GM18505 (cell line): Measurements from ENCODE around the gene MCC.

Experiments
- ATAC-seq: cut with Tn5 transposase; IDR thresholded peaks from one replicate; pipeline ENCODE4 v1.9.1; 2021; ENCODE audit not compliant: unreplicated experiment
- POLR2A ChIP-seq: IDR thresholded peaks from 4 replicates; pipeline ENCODE4 v1.6.1; 2011; ENCODE audit warnings: borderline replicate concordance; ENCODE audit not compliant: insufficient read depth, insufficient read length; ENCODE audit errors: extremely low read depth

MCC gene

DNA sequence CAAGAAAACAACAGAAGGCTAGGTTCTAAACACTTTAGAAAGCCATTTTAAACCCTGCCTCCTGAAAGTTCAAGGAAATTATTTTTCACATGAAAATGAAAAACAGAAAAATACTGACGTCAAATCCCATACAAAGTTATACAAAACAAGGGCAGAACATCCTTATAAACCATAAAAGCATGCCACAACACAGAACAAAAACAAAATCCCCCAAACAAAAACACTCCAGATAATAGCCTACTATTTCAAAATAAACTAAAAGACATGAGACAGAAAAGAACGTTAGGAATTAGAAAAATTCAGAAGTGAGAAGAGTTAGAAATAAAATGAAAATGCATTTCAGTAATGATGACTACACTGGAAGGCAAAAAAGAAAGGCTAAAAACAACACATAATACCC is 338.0 kb downstream of the MCC start:
- no peak for ATAC-seq
- no peak for TF ChIP-seq POLR2A

DNA sequence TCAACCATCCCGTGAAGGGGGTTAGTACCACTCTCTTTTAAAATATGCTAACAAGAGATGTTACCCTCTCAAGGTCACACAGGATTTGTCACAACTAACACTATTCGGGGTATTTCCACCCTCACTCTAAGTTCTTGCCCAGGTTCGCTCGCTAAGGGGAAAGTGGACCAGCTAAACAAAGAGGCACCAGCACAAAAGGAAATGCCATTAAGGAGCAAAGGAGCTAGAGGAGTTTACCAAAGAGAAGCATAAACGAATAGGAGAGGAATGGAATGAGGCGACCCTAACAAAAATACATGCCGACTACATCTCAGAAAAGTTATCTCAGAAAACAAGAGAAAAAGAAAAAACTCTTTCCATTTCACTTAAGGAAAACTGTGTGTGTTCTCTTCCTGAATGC is 340.7 kb downstream of the MCC start:
- no peak for TF ChIP-seq POLR2A
- no peak for ATAC-seq

DNA sequence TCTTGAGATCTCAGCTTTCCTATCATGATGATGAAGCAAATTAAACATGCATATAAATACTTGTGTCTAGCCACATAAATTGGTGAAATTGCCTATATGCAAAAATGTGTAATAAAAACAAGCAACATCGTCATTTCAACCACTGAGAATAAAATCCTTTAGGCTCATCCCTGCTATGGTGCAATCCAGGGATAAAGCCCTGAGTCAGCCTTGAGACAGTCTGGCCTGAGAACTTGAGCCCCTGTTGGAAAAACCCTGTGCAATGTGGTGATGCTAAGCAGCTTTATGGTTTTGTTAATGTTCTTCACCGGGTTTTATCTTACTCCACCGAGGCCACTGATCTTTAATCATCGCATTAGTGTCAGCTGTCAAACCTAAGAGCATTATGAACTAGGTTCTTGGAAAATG is 341.1 kb downstream of the MCC start:
- TF ChIP-seq POLR2A: no peak

DNA sequence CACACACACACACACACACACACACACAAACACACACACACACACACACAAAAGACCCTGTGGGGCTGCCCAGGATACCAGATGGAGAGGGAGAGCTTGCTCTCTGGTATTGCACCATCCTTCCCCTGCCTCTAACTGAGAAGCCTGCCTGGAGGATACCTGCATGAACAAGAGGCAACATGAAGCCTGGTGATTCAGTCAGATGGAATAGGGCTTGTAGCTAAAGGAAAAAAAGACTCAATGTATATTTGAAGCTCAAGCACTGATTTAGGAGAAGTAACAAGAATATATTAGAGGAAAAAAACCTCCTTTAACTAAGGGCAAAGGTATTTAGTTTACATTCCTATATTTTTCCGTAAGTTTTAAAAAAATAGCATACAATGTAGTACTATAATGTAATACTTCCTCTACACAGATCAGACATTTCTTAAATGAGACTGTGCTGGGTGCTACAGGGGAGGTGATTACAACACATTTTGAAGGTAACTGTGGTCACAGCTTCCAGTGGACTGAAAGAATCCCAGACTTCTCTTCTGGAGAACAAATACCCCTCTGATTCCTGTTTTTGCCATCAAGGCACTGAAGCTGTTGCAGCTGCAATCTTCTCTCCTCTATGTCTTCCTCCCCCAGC is 342.4 kb downstream of the MCC start:
- ATAC-seq: no peak
- no peak for TF ChIP-seq POLR2A

More for the DNA sequence above, 341.1 kb downstream of the MCC start:
- no peak for ATAC-seq

DNA sequence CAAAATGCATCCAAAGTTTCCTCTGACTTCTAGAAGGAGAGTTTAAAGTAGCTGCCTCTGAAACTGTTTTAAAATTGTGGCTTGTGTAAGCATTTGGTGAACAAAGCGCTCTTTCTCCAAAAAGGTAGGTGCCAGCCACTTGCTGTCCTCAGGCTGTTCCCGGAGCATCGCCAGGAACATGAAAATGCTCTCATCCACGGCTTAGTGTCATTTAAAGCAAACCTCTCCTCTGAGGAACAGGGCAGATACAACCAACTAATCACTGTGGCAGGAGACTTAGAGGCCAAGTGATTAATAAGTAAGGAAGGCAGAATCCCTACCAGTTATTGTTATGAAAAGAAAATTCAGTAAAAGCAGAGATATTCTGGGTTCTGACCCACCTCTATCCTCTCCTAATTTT is 346.1 kb downstream of the MCC start:
- ATAC-seq: no peak
- TF ChIP-seq POLR2A: no peak

DNA sequence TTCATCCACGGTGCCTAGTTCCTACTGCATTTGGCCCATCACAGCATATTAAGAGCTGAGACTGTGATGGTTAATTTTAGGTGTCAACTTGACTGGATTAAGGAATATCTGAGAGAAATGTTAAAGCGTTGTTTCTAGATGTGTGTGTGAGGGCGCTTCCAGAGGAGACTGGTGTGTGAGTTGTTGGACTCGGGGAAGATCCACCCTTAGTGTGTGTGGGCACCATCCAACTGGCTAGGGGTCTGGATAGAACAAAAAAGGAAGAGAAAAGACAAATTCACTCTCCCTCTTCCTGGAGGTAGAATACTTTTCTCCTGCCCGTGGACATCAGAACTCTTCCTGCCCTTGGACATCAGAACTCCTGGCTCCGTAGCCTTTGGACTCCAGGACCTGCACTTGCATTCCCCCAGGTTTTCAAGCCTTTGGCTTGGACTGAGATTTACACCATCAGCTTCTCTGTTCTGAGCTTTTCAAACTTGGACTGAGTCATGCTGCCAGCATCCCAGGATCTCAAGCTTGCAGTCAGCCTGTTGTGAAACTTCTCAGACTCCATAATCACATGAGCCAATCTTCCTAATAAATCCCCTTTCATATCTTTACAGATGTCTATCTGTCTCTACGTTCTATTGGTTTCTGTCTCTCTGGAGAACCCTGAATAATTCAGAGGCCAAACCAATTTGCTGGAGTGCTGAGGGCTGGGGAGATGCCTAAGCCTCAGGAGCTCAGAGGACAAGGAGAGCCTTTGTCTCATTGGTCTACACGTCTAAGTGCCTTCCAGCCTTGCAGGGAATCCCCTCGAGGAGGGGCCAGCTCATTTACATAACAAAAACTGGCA is 347.2 kb downstream of the MCC start:
- ATAC-seq: no peak
- no peak for TF ChIP-seq POLR2A

DNA sequence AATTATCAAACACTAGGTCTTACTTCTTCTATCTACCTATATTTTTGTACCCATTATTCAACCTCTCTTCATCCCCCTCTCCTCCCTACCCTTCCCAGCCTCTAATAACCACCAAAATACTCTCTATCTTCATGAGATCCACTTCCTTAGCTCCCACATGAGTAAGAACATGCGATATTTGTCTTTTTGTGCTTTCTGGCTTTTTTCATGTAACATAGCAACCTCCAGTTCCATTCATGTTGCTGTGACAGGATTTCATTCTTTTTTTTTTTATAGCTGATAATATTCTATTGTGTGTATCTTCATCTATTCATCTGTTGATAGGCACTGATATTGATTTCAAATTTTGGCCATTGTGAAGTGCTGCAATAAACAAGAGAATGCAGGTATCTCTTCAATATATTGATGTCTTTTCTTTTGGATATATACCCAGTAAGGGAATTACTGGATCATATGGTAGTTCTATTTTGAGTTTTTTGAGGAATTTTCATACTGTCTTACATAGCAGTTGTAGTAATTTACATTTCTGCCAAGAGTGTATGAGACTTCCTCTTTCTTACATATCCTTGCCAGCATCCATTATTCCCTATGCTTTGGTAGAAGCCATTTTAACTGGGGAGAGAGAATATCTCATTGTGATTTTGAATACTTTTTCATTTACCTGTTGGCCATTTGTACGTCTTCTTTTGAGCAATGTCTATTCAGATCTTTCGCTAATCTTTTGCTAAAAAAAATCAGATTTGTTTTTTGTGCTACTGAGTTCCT is 354.9 kb downstream of the MCC start:
- TF ChIP-seq POLR2A: no peak

DNA sequence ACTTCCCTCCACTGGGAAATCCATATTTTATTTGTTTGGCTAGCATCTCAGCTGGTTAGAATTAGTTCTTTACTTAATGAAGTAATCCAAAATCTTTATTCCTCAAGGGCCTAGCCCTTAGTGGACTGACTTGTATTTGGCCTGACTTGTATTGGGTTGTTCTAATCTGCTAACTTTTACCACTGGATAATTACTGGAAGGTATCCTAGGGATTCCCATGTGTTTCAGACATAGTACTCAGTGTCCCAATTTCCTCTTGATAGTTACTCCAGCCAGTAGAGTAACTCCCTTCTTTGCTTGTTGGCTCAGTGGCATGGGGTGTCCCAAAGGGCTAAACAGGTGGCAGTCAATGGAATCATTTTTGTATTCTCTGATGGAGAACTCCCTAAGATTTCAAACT is 355.7 kb downstream of the MCC start:
- ATAC-seq: no peak
- TF ChIP-seq POLR2A: no peak

More for the DNA sequence above, 354.9 kb downstream of the MCC start:
- no peak for ATAC-seq

DNA sequence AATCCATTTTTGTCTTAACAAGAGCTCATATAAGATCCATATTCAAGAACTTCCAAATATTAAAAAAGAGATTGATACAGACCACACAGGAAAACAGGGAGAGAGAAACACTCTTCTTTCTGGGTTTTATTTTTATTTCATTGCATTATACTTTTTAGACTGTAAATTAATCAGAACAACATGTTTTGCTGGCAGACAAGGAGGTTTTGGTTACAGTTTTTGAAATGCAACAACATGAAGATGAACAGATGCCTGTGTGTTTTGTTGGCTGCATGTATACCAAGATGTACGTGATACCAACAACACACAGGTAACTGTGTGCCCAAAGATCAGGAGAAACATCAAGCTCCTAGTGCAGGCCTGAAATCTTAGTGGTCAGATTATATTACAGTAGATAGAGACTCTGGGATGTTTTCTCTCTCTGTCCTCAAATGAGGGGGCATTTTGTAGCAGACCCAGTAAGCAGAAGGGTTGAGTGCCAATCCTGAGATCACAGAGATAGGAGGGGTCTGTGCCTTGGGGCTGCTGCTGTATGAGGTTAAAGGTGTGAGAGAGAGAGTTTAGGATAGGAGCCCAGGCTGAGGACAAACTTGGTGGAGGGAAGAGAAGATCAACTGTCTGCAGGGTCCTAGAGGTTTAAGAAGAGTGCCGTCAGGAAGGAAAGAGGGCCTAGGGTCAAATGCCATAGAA is 359.5 kb downstream of the MCC start:
- no peak for TF ChIP-seq POLR2A
- no peak for ATAC-seq

DNA sequence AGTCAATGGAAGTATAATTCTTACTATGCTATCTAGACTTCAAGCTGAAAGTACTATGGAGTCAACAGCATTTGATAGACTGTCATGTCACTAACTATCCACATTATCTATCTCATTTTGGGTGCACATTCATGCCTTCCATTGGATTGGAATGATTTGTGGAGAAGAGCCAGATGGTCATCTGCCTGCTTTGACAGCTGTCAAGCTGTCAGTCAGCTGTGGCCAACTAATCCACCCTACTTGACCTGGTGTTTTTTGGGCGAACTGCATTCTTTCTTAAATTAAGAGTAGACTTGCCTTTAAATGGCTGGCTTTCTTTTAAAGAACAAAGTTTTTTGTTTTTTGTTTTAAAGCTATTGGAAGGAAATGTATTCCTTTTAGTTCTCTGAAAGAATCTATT is 360.2 kb downstream of the MCC start:
- no peak for ATAC-seq
- no peak for TF ChIP-seq POLR2A

DNA sequence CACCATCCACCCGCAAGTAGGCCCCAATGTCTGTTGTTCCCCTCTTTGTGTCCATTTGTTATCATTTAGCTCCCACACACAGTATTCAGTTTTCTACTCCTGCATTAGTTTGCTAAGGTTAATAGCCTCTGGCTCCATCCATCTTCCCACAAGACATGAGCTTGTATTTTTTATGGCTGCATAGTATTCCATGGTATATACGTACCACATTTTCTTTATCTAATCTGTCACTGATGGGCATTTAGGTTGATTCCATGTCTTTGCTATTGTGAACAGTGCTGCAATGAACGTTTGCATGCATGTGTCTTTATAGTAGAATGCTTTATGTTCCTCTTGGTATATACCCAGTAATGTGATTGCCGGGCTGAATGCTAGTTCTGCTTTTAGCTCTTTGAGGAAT is 361.2 kb downstream of the MCC start:
- TF ChIP-seq POLR2A: no peak
- ATAC-seq: no peak

DNA sequence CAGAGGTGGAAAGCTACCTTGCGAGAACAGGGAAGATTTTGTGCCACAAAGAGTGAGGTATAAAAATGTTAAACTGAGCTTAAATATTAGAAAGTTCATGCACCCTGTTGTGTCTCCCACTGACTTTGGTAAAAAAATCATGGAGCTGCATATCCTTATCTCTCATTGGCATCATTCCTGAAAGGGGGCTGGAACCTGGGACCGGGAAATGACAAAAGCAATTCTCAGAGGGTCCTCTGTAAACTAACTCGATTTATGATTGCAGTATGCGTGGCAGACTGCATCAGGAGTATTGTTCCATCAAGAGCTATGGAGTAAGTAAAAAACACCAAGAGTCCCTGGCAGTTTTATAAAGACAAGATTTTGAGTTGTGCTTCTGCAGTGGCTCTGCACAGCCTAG is 362.9 kb downstream of the MCC start:
- no peak for TF ChIP-seq POLR2A
- no peak for ATAC-seq

DNA sequence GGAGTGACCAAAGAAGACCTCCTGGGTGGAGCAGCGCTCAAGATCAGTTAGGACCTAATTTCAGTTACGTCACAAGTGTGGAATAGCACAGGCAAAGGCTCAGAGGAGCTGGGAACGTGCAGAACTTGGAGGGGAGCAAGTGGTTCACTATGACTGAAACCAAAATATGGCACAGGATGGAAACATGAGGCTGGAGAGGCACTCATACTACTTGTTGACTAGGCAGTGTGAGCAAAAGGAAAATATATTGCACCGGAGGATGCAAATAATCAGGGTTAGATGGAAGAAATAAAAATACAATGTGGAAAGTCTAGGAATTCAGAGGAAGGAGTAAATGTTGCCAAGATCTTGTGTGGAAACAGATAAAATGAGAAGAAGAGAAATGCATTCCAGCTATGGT is 363.3 kb downstream of the MCC start:
- no peak for TF ChIP-seq POLR2A
- no peak for ATAC-seq
